ENCODE data around the gene FBXO21. TPM values are rescaled to one million over a fixed set of nuclear protein-coding genes. Genes with fewer than 3 reads are reported as not detected.

Gene FBXO21
- total and polyA plus RNA-seq, 2 of the 4 experiments (the other 2 are of a cell fraction) = 43.6 to 56.6 TPM

DNA sequence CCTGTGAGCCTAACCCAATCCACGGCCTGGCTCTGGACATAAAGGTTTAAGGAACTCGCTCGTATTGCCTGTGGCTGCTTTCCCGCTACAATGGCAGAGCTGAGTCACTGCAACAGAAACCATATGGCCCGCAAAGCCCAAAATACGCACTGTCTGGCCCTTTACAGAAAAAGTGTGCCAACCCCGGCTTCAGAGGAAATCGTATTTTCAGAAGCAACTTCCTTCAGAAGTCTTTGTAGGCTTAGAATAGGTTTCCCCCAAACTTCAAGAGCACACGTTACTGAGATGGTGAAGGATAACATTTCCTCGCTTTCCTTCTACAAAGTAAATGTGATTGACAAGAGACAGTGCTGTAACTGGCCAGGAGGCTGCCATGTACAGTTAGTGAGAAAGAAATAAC lies 56.2 kb downstream of the FBXO21 start:
- Histone ChIP-seq H2BK5ac (ENCODE audit: low read depth, low read length, poor library complexity, severe bottlenecking) (no peak overlapping the region), H3K18ac (ENCODE audit: low read depth, low read length) (no peak overlapping the region), H3K23ac (ENCODE audit: low read depth, low read length) (no peak overlapping the region), H3K27ac (ENCODE audit: insufficient read depth, low read length) (no peak overlapping the region), H3K27me3 (ENCODE audit: control insufficient read depth, insufficient read depth, low read length) (no peaks in the 10 kb centered on the region; the same call in 1 of the 2 replicates), H3K36me3 (ENCODE audit: control insufficient read depth, insufficient read depth, low read length) (no peaks in the 10 kb centered on the region), H3K56ac (ENCODE audit: extremely low read depth, insufficient read depth, low read length) (no peak overlapping the region), H3K4me3 (ENCODE audit: insufficient read depth, low read depth, low read length) (no peak overlapping the region), H3K9ac (ENCODE audit: low read depth, low read length) (no peak overlapping the region), H4K91ac (ENCODE audit: insufficient read depth, low read depth, low read length) (no peak overlapping the region), H2AFZ (replicated peaks; ENCODE audit: low read length, poor library complexity) (peak overlapping the region; percentile 29), H2AK9ac (replicated peaks; ENCODE audit: low read depth, low read length, poor library complexity) (no peak overlapping the region), H3K79me1 (ENCODE audit: low read depth in 1 of 2, low read length in 2 of 2) (no peaks in the 10 kb centered on the region), H3K14ac (replicated peaks; ENCODE audit: low read depth, low read length) (no peak overlapping the region), H3K4me2 (ENCODE audit: low read depth, low read length) (no peak overlapping the region), H4K5ac (ENCODE audit: low read depth, low read length) (no peak overlapping the region), H2BK20ac (ENCODE audit: low read depth, low read length) (no peak overlapping the region), H3K9me3 (ENCODE audit: control insufficient read depth, insufficient read depth, low read length) (no peaks in the 10 kb centered on the region), H4K20me1 (ENCODE audit: insufficient read depth, low read length) (no peaks in the 10 kb centered on the region), H2BK120ac (ENCODE audit: low read depth, low read length) (no peak overlapping the region), H2AK5ac (ENCODE audit: low read depth, low read length) (no peak overlapping the region), H3K9me1 (ENCODE audit: insufficient read depth, low read length) (no peaks in the 10 kb centered on the region), H3K4ac (ENCODE audit: low read depth, low read length) (no peak overlapping the region), H3K4me1 (ENCODE audit: control insufficient read depth, insufficient read depth, low read length) (no peaks in the 10 kb centered on the region), H2BK15ac (ENCODE audit: low read depth, low read length) (no peak overlapping the region), H4K8ac (ENCODE audit: low read depth in 2 of 2, low read length in 2 of 2) (no peak overlapping the region)
- ChIA-PET POLR2A (ENCODE audit: unreplicated experiment) (no interaction called here), CTCF (interaction anchor here (1.0 kb wide), 1 partner anchor 11 kb away, joined by 3 read pairs; no protein-coding TSS in a partner anchor)
- intact Hi-C loops (cut with micrococcal nuclease) = no loop called here
- in situ Hi-C loops (cut with MboI; ENCODE audit: low sequenced_read_pairs) = no loop called here
- dilution Hi-C loops (cut with HindIII; ENCODE audit: low sequenced_read_pairs, unreplicated experiment) = no loop called here
- no peak for ATAC-seq (ENCODE audit: low read depth)
- WGBS, 2 experiments (ENCODE audit: extremely low coverage in 2 of 2, insufficient read length in 1 of 2) = 27% methylated on average over 3 of the region's 10 CpGs; no CpG with 5 or more reads in 1 of the 2 experiments
- TF ChIP-seq, protein P1, sequence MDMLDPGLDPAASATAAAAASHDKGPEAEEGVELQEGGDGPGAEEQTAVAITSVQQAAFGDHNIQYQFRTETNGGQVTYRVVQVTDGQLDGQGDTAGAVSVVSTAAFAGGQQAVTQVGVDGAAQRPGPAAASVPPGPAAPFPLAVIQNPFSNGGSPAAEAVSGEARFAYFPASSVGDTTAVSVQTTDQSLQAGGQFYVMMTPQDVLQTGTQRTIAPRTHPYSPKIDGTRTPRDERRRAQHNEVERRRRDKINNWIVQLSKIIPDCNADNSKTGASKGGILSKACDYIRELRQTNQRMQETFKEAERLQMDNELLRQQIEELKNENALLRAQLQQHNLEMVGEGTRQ (IDR thresholded peaks at IDR 0.05; ENCODE audit: low read depth, low read length) = no peak
- TF ChIP-seq, protein P2, sequence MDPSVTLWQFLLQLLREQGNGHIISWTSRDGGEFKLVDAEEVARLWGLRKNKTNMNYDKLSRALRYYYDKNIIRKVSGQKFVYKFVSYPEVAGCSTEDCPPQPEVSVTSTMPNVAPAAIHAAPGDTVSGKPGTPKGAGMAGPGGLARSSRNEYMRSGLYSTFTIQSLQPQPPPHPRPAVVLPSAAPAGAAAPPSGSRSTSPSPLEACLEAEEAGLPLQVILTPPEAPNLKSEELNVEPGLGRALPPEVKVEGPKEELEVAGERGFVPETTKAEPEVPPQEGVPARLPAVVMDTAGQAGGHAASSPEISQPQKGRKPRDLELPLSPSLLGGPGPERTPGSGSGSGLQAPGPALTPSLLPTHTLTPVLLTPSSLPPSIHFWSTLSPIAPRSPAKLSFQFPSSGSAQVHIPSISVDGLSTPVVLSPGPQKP (IDR thresholded peaks at IDR 0.05; ENCODE audit: borderline replicate concordance, low read depth, low read length) = no peak
- TF ChIP-seq NFE2L2 (IDR thresholded peaks at IDR 0.05; ENCODE audit: low read depth, low read length) (no peak), SMC3 (IDR thresholded peaks at IDR 0.05; ENCODE audit: low read depth, low read length) (no peak), MAZ (IDR thresholded peaks at IDR 0.05; ENCODE audit: borderline replicate concordance, low read depth, low read length) (no peak), RAD21 (IDR thresholded peaks at IDR 0.05; ENCODE audit: low read length) (no peak), MAFK (IDR thresholded peaks at IDR 0.05; ENCODE audit: low read depth, low read length) (no peak), CEBPB (IDR thresholded peaks at IDR 0.05; ENCODE audit: low read depth, low read length) (no peak), MXI1 (IDR thresholded peaks at IDR 0.05; ENCODE audit: borderline replicate concordance, low read depth, low read length) (no peak), FOS (IDR thresholded peaks at IDR 0.05; ENCODE audit: low read depth, low read length) (no peak)
- no TSS peak for BruUV-seq (replicated peaks)
- DNase-seq = no peak
